ENCODE results near the gene PGS1. TPM values are rescaled to one million over a fixed set of nuclear protein-coding genes. Genes with fewer than 3 reads are reported as not detected.

The PGS1 gene
- total and polyA plus RNA-seq, 8 donors: 42.9 to 83.6 (median 58.7) TPM

DNA sequence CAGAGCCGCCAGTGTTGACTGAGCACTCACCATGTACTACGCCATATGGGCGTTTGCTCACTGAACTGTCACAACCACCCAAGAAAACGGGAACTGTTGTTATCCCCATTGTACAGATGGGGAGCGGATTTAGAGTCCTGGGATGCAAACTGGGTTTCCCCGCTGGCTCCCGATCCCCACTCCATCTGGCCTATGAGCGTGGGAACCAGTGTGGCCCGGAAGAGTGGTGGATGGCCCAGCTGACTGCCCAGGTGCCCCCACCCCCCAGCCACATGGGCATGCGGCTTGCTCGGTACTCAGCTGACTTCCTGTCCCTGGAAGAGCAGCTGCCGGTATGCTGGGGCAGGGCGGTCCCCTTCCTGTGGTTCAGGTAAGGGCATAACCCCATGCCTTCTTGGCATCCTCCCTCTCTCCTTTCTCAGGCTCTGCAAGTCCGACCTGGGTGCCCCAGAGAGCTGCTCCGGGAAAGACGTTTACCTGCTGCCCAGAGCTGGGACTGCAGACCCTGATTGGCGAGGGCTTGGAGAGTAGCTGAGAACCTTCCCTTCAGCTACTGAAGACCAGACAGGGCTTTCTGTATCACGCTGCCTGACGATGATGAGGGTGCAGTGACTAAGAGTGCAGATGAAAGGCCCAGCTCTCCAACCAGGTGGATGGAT lies 34.8 kb upstream of the PGS1 start:
- Histone ChIP-seq H3K27ac (peak overlapping the region; percentile 91 to 97), H3K4me3 (peak overlapping the region in 1 of 2 donors; percentile 42), H3K27me3 (no peaks in the 10 kb centered on the region), H3K4me1 (peaks cover 33 to 96% of the 10 kb centered on the region in 2 donors), H3K36me3 (no peaks in the 10 kb centered on the region), H3K9me3 (no peaks in the 10 kb centered on the region)
- DNase-seq: peak in 2 of 4 donors; percentile 83 to 92
- ATAC-seq: peak; percentile 38
- intact Hi-C loops (cut with DNase I): no loop called here
- no peak for TF ChIP-seq CTCF (IDR thresholded peaks at IDR 0.05)

DNA sequence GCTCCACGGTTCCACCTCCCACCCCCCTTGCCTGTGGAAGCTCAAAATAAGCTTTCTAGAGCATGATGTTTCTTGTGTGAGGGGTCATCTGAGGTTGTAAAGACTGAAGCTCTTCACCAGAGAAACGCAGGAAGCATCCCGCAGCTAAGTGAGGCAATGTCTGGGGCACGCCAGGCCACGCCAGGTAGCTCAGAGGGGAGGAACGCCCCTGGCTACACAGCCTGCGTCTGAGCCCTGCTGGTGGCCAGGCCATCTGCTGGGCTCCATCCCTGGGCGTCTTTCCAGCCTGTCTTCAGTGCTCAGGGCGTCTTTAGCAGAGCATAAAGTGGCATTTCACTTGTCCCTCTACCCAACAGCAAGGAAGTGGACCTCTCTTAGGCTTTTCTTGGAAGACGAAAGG lies 33.8 kb upstream of the PGS1 start:
- no peak for TF ChIP-seq CTCF (IDR thresholded peaks at IDR 0.05)
- intact Hi-C loops (cut with DNase I): no loop called here
- ATAC-seq (no peak), DNase-seq (no peak)
- Histone ChIP-seq H3K27me3 (no peaks in the 10 kb centered on the region), H3K9me3 (no peaks in the 10 kb centered on the region), H3K36me3 (no peaks in the 10 kb centered on the region), H3K27ac (peak overlapping the region in 1 of 2 donors; percentile 97), H3K4me1 (peaks cover 33 to 96% of the 10 kb centered on the region in 2 donors), H3K4me3 (no peak overlapping the region)

DNA sequence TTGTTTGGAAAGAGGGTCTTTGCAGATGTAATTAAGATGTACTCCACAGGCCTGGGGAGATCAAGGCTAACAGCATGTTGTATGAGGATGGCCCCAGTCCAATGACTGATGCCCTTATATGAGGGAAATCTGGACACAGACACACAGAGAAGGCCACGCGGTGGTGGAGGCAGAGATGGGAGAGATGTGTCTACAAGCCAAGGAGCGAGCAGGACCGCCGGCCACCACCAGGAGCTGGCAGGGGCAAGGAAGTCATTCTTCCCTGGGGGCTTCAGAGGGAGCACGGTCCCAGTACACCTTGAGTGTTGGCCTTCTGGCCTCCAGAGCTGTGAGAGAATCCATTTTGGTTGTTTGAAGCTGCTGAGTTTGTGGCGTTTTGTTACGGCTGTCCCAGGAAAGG lies 33.3 kb upstream of the PGS1 start:
- Histone ChIP-seq H3K27me3 (no peaks in the 10 kb centered on the region), H3K36me3 (no peaks in the 10 kb centered on the region), H3K27ac (peak overlapping the region in 1 of 2 donors; percentile 97), H3K4me1 (peaks cover 33 to 96% of the 10 kb centered on the region in 2 donors), H3K4me3 (no peak overlapping the region), H3K9me3 (no peaks in the 10 kb centered on the region)
- TF ChIP-seq CTCF (IDR thresholded peaks at IDR 0.05): no peak
- ATAC-seq: no peak
- intact Hi-C loops (cut with DNase I): no loop called here
- no peak for DNase-seq

GRCh38 chr17:78345791-78346494 lies 32.5 kb upstream of the PGS1 start:
- Histone ChIP-seq H3K9me3 (no peaks in the 10 kb centered on the region), H3K36me3 (no peaks in the 10 kb centered on the region), H3K4me3 (no peak overlapping the region), H3K27me3 (no peaks in the 10 kb centered on the region), H3K27ac (peak overlapping the region in 1 of 2 donors; percentile 97), H3K4me1 (peaks cover 33 to 96% of the 10 kb centered on the region in 2 donors)
- intact Hi-C loops (cut with DNase I): no loop called here
- DNase-seq (no peak), ATAC-seq (no peak)
- TF ChIP-seq CTCF (IDR thresholded peaks at IDR 0.05): no peak

GRCh38 chr17:78346605-78347250 lies 31.7 kb upstream of the PGS1 start:
- Histone ChIP-seq H3K4me1 (peaks cover 39 to 96% of the 10 kb centered on the region in 2 donors), H3K27me3 (no peaks in the 10 kb centered on the region), H3K36me3 (no peaks in the 10 kb centered on the region), H3K27ac (no peak overlapping the region), H3K4me3 (no peak overlapping the region), H3K9me3 (no peaks in the 10 kb centered on the region)
- ATAC-seq (no peak), DNase-seq (no peak)
- TF ChIP-seq CTCF (IDR thresholded peaks at IDR 0.05): no peak
- intact Hi-C loops (cut with DNase I): no loop called here

Data from left lung (tissue), 10 donors.